Stimulated activated CD8-positive, alpha-beta memory T cell treated with anti-CD3 and anti-CD28 coated beads, Interleukin-15, amount 100 ng/mL, for 1 hour (primary cell): ENCODE data around the gene VASH1.

Experiments
- DNase-seq: peaks from one replicate; pipeline ENCODE4 v3.0.0-alpha.2; 2020; ENCODE audit warnings: low read depth

The VASH1 gene

DNA sequence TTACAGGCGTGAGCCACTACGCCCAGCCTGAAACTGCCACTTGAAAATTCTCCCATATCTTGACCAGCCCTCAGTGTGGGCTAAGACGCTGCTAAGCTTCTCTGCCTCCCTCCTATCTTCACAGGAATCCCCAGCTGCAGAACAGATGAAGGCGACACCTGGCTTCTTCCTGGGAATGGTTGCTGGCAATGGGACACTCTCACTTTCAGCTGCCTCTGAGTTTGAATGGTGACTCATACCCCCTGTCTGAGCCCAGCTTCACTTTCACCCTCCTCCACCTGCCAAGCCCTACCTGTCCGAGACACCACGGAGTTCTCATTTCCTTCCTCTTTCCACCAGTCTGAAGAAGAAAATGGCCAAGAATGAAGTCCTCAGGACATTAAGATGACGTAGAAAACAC is 18.3 kb upstream of the VASH1 start:
- DNase-seq: no peak

DNA sequence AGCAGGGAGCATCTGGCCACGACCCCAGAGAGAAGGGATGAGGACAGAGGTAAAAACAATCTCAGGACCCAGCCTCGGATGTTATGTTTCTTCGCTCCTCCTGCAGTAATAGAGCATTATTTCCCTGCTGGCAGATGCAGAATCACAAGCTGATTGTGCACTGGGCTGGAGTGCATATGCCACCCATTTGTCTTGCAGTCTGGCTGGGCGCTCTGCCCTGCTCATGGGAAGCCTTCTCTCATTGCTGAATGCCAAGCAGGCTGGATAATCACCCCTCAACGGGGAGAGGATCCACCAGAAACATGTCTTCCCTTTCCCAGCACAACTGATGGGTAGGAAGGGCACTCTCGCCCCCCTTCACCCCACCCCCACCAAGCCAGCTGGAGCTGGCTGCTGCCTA is 8.5 kb upstream of the VASH1 start:
- DNase-seq: no peak

DNA sequence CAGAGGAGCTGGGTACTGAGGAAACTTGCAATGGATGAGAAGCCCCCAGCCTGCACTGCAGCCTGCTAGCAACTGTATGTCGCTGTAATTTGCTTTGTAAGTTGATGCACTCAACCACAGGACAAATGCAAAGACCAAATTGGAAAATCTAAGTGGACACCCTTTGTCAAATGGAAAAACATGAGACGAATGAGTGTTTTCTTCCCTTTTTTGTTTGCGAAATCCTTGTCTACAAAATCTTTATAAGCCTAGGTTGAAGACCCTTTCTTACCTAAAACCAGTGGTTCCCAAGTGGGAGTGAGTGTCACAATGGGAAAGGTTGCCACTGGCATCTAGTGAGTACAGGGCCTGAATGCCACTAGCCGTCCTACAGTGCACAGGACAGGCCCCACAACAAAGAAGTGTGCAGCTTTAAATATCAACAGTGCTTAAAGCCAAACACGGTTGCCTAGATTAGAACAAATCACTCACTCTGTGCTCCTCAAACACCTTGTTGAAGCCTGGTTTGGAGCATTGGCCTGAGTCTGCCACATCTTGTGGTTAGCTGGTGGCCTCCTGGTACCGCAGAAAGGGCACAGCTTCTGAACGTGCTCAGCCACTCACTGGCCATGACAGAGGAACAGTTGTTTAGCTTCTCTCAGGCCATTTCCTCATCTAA is 7.6 kb upstream of the VASH1 start:
- DNase-seq: no peak

DNA sequence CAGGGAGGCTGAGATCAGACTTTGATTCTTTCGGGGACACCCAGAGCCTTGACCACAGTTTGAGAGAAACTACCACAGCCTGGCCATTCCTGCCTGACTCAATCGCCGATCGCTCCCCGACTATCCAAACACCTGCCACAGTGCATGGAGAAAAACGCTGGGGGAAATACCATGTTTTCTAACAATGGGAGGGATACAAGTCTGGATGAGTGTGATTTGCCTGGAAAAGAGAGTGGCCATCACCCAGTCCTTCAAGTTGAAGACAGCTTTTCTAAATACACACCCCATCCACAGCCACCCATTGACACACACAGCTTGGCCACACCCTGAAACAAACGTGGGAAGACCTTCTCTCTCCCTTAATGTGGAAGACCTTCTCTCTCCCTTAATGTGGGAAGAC is 6.7 kb upstream of the VASH1 start:
- no peak for DNase-seq

DNA sequence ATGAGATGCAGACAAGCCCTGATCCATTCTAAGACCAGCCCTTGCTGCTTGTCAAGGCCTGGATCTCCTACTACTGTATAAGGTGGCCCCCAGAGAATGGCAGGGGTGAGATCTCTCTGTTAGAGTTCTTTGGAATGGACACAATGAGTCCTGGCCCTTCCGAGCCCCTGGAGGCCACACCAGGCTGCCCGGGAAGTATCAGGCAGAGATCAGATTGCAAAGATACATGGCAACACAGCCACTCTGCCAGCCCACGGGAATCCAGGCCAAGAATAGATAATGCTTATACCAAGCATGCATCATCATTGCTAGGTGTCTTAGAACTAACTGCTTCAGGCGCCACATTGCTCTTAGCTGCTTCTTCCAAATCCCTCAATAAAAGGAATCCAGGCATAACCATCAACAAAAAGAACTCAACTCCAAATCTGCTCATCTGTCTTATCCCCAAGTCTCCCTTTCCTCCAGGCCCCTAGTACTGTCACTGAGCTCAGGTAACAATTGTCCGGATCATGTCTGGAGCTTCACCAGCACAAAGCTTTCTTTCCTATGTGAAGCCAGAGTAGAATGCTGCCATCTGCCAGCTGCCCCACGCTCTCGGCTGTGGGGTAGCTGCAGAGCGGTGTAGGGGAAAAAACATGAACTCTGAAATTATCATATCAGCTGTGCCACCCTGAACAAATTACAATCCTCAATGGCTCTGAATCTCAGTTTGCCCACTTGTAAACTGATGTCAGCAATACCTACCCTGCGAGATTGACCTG is 5.5 kb upstream of the VASH1 start:
- DNase-seq: no peak

DNA sequence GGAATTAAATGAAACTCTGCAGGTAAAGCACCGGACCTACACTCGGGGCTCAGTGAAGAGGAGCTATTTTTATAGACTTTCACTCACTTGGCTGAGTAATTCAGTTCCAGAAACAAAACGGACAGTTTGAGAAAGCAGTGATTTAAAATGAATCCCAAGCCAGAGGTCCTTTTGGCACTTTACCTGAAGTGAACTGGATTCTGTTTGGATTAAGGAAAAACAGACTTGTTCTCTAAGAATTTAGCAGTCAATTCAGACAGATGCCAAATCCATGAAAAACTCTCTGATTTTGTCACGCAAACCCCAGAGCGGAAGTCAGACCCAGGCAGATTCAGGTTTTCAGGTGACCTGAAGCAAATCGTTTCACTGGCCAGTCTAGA is 4.9 kb upstream of the VASH1 start:
- DNase-seq: no peak

DNA sequence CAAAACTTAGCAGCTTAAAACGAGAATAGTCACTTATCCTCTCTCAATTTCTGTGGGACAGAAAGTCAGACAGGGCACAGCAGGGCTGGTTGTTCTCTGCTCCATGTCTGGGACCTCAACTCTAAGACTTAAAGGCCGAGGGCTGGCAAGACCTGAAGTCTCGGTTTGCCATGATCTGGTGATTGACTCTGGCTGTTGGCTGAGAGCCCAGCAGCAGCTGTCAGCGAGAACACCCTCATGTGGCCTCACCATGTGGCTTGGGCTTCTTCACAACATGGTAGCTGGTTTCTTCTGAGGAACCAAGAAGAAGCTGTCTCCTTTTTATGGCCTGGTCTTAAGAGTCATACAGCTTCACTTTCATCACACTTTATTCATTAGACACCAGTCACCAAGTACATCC is 1.7 kb upstream of the VASH1 start:
- DNase-seq: no peak

DNA sequence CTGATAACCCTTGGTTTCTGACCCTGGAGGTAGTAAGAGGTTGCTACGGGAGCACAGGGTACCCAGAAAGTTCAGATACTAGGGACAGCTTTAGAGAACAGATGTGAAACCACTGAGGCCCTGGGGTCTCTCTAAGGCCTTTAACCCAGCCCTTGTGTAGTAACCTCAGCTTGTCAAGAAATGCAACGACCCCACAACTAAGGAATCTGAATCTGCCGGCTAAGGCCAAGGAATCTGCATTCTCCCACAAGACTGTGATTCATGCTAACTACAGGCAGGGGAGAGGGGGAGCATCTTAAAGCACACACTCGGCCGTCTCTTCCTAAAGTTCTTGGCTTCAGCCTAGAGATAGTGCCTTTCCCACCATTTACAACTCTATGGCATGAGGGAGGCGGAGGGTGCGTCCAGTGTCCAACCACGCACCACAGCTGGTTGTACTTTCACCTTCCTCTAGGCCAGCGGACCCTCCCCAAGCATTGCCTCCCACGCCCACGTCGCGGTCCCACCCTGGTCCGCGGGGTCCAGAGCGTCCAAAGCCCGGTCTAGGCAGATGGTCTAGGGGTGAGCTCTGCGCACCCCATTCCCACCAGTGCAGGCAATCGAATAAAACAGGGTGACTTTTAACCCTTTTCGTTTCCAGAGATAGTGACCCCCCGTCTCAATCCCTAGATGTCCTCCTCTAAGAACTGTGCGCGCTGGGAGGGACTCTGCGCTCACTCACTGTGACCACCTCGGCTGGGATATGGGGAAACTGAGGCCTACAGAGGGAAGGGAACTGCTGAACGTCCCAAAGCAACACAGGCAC is 735 bp upstream of the VASH1 start:
- no peak for DNase-seq

DNA sequence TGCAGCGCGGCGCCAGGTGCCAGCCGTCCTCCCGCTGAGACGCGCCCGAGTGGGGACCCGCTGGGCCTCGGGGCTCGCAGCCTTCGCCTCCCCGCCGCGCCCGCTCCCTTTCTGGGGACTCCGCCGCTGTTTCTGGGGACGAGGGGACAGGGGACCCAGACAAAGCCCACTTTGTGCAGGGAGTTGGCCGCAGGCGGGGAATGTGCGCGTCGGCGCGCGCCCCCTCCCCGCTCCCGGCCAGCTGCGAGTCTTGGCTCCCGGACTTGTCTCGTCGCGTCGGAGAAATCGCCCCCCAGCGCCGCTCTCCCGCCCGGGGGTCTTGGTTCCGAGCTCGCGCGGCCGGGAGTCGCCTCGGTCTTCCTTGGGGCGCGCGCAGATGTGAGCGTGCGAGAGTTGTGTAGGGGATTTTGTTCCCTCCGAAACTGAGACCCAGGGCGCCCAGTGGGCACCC is 717 bp downstream of the VASH1 start:
- no peak for DNase-seq

DNA sequence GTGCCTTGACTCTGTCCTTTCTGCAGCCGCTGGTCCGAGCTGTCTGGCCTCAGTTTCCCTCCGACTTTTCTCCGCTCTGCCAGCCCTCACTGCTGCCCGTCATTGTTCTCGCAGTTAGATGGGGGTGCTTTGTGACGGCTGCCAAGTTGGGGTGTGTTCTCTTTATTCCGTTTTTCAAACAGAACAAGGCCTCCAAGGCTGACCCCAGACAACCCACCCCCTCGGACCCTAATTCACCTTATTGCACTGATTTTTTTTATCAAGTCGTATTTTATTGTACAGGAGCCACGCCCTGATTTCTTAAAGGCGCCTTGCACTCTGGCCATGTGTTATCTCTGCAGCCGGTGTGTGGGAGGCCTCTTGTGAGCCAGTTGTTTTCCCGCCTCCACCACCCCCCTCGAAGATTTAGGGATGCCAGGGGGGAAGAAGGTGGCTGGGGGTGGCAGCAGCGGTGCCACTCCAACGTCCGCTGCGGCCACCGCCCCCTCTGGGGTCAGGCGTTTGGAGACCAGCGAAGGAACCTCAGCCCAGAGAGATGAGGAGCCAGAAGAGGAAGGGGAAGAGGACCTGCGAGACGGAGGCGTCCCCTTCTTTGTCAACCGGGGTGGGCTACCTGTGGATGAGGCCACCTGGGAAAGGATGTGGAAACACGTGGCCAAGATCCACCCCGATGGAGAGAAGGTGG is 1.3 kb downstream of the VASH1 start:
- no peak for DNase-seq

DNA sequence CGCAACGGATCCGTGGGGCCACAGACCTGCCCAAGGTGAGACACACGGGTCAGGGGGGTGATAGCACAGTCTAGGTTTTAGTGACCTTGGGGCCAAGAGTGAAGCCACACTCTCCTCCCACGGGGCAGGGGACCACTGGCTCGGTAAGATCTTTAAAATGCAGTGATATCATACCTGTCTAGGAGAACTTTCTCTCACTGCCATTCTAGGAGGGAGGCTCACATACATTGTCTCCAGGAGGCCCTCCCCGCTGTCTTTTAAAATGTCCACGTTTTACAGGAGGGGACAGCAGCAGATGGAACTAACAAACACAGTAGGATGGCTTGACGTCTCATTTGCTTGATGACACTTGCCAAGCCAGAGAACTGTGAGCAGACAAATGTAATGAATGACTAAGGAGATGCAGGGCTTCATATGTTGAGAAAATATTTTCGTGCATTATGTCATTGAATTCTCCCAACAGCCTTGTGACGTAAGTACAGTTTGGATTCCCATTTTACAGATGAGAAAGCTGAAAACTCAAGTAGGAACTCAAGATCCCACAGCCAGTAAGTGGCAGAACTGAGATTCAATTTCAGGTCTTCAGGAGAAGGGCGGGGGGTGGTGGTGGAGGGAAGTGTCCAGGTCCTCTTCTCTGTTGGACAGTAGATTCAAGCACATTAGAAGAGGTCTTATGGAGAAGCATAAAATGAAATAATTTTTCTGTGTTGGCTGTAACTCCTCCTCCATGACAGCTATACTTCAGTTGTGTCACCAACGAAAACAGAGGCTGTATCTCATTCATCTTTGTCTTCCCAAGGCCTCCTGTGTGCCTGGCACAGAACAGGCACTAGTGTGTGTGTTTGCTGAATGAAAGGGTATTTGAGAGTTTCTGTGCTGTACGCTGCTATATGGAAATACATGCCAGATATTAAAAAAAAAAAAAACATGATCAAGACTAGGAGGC is 2.1 kb downstream of the VASH1 start:
- no peak for DNase-seq

DNA sequence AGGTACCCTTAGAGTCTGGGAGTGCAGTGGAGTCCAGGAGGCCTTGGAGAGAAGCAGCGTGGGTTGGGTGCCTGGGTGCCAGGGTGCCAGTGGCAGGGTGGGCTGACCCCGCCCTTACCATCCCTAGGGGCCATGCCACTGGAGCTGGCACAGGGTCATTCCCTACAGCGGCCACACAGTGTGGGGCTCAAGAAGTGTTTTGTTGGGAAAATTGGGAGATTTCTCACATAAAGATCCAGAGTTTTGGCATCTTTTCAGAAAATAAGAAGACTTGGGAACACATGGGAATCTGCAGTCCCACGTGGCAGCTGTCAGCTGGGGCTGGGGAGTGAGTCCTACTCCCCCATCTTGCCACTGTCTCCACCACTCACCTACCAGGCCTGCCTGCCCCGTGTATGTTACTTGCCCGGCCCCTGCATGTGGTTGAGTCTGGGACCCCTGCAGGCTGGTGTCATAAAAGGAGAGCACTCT is 4.2 kb downstream of the VASH1 start:
- no peak for DNase-seq

DNA sequence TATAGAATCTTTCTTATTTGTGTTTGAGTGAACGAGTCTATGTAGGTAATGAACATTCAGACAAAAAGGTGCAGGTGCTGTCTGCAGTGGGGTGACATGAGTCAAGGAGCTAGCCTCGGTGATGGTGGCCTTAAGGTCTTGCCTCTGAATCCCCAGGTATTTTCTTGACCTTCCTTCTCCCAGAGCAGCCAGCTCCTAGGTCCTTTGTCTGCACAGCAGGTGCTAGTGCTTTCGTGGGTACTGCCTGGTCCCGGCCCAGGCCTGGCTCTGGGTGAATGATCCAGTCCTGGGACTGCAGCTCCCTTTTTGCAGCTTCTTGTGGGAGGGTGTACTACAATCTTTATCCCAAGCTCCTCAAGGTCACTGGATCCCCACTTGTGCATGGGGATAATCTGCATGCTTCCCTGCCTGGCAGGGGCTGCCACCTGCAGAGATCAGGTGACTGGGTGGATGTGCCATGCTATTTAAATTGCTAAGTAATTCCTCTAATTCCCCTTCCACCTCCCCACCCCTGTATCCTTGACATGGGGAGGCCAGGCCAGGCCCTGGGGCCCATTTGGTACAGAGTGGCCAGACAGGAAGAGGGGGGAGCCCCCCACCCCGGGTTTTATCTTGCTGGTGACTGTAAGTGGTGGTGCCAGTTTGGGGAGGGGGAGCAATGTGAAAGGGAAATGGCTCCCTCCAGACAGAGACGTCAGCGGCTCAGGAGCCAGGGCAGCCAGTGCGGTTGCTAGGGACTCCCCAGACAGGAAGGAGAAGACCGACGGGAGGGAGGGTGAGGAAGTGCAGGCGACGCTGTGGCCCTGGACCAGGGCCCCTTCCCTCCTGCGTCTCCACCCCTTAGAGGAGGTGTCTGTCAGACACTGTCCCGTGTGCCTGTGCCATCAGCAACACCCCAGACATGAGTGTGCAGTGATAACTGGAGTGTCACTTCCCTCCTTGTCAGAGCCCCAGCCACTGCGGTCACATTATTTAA is 6.7 kb downstream of the VASH1 start:
- no peak for DNase-seq

DNA sequence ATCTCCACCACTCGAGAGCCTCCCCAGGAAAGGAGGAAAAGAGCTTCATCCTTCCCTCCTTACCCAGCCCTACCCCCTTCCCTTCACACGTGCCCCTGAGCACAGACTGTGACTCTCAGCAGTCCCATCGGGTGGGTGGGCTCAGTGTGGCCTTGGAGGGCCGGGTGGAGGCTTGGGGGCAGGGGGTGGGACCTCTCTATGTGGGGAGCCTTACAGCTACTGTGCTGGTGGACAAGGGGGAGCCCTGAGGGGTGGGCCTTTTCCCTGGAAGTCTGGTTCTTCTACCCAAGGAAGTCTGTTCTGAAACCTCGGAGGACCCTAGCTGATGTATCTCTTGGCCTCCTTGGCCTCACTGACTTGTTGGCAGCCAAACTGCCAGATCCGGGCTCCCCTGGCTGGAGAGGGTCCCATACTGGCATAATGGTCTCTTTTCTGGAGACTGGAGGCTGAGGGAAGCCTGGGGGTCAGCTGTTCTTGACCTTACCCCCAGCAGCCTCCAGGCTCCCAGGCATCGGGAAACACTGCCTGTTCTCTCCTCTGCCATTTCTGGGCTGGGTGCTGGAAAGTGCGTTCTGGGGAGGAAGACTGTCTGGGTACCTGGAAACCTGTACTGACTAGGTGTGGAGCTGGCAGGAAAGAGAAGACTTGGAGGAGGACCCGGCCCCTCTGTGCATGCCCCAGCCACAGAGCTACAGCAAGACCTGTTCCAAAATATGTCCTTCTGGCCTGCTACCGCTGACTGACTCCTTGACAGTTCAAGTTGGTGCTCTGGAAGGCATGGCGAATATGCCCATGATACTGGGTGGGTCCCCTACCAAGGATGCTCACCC is 7.6 kb downstream of the VASH1 start:
- DNase-seq: no peak

DNA sequence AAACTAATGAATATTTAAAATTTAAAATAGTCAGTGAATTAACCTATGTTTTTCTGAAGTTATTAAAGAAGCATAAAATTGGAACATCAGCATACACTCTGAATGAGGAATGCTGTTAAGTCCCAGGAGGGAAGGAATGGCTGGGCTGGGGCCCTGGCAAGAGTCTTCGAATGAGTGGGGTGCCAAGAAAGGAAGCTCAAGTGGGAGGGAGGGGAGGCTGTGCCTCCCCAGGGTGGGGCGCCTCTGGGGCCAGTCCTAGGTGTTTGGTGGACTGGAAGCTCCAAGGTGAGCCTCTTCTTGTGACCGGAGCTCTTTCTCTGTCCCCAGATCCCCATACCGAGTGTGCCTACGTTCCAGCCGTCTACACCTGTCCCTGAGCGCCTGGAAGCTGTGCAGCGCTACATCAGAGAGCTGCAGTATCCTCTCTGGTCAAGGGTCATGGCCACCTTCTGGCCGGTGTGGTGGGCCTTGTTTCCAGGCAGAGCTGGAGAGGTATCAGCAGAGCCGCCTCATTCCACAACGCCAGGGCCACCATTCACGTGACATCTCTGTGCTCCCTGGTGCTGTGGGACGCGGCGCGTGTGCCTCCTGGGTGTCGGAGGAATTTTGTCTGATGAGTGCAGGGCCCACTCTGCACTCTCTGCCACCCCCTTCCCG is 8.5 kb downstream of the VASH1 start:
- DNase-seq: no peak

DNA sequence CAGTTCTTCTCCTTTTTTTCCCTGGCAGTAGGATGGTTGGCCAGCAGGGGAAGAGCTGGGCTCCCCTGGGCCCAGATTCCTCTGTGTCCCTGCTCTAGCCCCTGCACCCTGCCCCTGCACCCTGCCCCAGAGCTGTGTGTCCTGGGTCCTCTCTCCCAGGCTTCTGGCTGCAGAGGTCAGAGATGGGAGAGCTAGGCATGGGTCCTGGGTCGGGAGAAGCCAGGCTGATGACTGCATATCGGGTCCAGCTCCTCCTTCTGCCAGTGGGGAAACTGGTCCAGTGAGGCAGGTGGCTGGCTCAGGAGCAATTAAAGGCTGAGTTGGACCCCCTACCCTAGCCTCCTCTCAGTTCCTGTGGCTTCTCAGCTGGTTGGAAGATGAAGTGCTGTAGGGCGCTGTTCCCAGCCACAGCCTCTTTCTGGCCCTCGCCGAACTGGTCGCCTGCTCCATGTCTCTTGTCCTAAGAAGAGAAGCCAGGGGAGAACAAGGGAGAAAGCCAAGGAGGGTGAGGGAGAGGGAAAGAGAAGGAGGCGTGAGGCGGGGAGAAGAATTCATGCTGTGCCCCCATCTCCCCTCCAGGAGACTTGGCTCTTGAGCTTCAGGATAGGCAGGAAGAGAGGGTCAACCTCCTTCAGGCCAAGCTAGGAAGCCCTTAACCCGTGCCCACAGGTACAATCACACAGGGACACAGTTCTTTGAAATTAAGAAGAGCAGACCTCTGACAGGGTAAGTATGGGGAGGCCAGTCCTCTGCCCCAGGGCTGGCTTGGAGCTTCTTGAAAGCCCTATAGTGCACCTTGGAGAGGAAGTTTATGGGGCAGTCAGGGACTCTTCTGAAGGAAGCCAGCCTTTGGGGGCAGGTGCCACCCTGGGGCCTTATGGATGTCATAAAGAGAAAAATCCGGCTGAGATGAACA is 9.5 kb downstream of the VASH1 start:
- DNase-seq: no peak

DNA sequence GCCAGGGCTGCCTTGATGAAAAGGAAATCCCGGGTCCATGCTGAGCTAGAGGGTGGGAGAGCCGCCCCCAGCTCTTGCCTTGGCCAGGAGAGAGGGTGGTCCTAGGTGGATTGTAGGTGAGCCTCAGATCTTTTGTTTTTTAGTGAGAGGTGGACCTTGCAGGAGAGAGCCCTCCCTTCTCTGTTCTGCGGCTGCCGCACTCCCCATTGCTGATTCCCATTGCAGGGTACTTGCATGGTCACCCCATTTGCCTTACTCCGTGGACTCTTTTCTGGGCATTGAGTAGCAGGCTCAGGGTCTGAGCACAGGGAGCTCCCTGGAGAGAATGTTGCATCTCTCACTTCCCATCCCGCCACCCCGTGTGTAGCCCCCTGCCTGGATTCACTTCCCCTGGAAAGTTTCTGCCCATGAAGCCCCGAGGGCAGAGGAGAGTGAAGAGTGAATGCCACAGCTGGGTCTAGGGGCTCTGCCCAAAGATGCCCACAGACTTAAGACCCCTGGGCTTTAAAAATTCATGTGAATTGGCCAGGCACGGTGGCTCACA is 10.2 kb downstream of the VASH1 start:
- no peak for DNase-seq
